HG02885 (cell line): ENCODE measurements around the gene ANKS3.

Experiments used
- ATAC-seq: cut with Tn5 transposase; IDR thresholded peaks from one replicate; pipeline ENCODE4 v1.9.1; 2021; ENCODE audit warnings: mild to moderate bottlenecking; ENCODE audit not compliant: unreplicated experiment, poor library complexity

Gene ANKS3

GRCh38 chr16:4687946-4688673, 46.0 kb downstream of the ANKS3 start:
- no peak for ATAC-seq

DNA sequence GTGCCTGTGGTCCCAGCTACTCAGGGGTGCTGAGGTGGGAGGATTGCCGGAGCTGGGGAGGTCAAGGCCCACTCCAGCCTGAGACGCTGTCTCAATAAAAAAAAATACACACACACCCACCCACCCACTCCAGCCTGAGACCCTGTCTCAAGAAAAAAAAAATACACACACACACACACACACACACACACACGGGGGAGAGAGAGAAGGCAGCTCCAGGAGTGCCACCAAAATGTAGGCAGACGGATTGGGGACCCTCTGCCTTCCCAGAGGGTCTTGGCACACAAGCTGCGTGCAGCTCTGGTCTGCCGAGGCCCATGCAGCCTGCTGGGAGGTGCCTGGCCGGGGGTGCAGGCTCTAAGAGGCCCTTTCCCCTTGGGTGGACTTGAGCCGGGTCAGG, 46.7 kb downstream of the ANKS3 start:
- ATAC-seq = no peak

DNA sequence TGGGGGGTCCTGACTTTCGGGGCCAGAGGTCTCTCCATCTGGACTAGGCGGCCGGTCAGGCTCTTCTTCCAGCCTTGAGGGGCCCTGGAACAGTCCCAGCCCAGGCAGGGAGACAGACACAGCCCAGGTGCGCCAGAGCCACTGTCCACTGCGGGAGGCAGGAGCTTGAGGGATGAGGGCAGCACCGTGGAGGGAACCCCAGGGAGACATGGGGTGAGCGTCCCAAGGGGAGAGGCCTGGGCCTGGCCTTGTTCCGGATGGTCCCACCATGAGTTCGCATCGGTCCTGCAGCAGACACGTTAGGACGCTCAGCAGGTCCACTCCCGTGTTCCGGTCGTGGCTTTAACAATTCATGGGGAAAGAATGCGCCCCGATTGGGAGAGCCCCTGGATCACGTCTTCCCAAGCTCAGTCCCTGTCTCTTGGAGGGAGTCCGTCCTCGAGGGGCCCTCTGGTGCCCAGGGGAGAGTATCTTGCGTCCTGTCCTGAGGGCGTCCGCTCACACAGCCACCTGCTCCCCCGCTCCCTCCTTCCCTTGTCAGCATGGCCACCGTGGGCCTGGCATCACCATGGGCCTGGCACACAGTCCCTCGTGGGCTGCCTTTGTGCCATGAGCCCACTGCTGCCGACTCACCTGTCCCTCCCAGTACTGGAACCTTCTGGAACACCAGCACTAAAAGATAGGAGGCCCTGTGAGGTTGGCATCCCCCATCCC, 47.4 kb downstream of the ANKS3 start:
- ATAC-seq = no peak

DNA sequence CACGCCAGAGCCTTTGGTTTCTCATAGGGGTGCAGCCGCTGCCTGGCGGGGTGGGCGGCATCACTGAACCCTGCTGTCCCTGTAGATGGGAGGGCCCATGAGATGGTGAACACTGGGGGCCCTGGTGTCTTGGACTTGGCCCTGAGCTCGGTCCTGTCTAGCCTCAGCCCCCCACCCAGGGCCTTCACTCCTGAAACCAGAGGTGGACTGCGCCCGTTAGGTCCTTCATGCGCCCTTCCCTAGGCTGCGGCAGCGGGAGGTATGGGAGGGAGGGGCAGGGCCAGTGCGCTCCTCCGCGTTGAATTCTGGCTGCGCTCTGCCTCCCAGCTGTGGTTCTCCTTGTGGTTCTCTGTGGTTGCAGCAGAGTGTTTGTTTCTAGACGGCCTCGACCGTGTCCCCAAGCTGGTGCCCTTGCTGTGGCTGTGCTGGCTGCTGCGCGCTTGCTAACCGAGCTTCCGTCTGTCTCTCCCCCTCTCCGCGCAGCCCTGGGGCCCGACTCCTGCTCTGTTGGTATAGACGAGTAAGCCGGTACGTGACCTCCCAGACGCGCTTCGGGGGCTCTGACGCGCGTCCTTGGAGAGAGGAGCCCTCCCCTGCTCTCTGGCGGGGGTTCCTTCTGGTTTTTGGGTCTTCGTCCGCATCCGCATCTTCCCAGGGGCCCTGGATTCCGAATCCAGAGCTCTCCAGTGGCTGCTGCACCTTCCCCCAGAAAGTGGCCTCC, 48.1 kb downstream of the ANKS3 start:
- ATAC-seq = no peak

- no peak for ATAC-seq
These were observed 48.8 kb downstream of the ANKS3 start for GRCh38 chr16:4685292-4685691.

DNA sequence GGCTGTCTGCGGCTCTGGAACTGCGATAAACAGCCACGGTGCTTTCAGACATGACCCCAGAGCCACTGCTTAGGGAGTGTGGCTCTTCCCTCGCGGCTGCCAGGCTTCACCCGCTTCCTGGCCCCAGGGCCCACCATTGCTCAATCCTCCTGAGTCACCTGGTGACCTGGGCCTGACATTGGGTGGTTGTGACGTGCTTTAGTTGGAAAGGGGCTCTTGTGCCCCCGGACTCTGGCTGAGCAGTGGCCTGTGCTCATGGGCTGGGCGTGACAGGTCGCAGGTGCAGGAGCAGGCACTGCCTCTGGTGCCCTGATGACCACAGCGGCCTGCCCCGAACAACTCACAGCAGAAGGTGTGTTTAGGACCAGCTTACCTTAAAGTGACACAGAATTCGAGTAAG, 49.3 kb downstream of the ANKS3 start:
- no peak for ATAC-seq

- no peak for ATAC-seq
These were observed 49.9 kb downstream of the ANKS3 start for GRCh38 chr16:4684058-4684715.

GRCh38 chr16:4683255-4684057, 50.6 kb downstream of the ANKS3 start:
- ATAC-seq = no peak

DNA sequence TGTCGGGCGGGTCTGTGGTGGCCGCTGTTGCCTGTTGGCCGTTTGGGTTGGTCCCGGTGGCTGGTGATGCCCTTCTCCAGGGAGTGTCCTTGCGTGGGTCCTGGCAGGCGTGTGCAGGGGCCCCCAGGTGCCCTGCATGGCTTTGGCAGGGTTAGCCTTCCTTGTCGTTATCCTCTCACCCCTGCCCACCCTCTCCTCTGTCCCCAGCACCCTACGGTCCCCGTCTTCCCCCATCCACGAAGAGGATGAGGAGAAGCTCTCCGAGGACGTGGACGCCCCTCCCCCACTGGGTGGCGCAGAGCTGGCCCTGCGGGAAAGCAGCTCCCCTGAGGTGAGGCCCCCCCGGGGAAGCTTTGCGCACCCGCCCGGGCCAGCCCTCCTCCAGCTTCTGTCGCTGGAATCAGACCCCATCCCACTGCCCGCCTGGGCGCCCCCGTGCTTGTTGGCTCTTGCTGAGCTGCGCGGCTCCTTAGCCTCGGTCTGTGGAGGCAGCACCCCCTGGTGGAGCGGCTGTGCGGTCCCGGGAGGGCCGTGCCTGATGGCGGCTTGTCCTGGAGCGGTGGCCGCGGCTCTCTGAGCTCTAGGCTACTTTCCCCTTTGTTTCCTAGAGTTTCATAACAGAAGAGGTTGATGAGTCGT, 51.3 kb downstream of the ANKS3 start:
- ATAC-seq = no peak

DNA sequence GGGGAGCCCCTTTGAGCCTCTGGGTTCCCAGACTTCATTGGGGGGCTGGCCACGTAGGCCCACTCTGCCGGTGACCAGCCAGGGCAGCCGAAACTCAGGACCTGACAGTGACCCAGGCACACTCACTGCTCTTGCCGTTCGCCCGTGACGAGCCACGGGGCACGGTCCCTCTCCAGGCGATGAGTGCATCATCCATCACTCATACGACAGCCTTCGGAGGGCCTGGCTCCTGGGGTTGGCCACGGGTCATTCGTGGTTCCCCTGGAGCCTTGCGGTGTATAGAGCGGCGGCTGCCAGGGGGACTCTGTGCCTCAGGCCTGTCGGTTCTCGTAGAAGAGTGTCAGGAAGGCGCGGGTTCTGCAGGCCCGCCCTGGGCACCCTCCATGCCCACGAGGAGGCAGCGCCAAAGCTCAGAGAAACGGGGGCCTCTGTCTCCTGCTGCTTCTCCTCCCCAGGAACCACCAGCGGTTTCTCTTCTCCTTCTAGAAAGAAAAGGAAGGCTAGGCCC, 51.9 kb downstream of the ANKS3 start:
- ATAC-seq = no peak

GRCh38 chr16:4681471-4682083, 52.5 kb downstream of the ANKS3 start:
- no peak for ATAC-seq

DNA sequence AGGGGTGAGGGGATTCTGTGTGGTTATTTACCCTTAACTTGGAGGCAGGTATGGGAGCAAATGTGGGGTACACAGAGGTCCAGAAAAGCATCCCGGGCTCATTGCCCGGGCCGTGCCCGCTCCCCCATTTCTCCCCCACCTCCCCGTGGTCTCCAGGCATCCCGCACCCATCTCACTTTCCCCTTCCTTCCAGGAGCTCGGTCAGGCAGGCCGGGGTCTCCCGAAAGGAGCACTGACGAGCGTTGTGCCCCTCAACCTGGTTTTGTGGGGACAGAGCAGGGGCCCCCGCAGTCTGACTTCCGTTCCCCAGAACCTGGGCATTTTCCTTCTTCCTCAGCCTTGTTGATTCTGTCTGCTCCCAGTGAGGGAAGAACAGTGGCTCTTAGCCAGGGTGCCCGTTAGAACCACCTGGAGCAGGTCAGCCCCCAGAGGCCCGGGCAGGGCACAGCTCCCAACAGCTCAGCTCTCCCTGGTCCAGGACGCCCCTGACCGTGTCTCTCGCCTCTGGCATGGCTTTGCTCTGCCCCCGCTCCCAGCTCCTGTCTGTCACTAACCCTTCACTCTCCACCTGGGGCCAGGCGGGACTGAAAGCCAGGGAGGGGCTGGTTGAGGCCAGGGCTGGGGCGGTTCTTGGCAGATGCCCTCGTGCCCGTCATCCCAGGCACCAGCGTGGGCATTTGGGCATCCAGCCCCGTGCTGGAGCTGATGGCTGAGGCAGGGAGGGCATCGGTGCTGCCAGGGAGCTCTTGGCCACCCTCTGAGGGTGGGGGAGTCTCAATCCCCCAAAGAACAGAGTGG, 53.2 kb downstream of the ANKS3 start:
- ATAC-seq = no peak

- no peak for ATAC-seq
These were observed 54.0 kb downstream of the ANKS3 start for GRCh38 chr16:4679850-4680636.

DNA sequence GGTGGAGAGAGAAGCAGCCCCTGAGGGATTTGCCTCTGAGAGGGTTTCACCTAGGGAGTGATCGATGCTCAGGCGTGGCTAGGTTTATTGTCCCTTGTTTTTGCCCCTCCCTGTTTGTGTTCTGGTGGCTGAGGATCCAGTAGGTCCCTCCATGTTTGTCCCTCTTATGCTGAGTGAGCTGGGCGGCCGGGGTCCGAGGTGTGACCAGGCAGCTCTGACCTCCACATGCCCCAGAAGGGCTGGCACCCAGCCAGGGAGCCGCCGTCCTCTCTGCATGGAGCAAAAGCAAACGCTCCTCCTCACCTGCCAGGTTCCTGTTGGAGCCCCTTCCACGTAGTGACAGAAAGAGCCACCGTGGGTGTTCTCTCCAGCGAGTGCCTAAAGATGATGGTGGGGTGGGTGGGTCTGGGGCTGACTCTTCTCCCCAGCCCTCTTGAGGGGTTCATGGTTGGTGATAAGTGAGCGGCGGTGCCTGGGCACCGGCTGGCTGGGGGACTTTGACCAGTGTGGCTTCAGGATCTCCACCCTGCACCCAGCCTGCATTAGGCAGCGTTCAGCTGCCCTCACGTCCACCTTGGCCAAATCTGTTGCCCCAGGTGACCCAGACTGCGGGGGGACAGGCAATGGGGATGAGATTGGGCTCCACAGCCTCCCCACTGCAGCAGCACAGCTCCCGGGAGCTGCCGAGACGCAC, 54.8 kb downstream of the ANKS3 start:
- ATAC-seq = no peak

DNA sequence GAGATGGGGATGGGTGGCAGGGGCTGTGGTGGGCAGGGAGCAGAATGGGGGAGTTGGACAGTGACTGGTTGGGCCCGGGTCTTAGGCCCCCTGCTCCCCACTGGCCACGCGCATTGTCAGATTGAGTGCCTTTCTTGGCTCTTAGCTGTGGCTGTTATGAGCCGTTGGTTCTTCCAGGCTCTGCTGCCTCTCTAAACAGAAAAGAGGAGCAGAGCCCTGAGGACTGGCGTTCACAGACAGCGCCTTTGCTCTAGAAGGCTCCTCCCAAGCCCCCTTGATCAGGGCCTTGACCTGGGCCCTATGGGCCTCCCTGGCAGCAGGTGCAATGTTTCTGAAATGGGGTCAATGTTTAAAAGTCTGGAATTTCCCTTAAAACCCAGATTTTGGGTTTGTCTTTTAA, 55.5 kb downstream of the ANKS3 start:
- no peak for ATAC-seq

DNA sequence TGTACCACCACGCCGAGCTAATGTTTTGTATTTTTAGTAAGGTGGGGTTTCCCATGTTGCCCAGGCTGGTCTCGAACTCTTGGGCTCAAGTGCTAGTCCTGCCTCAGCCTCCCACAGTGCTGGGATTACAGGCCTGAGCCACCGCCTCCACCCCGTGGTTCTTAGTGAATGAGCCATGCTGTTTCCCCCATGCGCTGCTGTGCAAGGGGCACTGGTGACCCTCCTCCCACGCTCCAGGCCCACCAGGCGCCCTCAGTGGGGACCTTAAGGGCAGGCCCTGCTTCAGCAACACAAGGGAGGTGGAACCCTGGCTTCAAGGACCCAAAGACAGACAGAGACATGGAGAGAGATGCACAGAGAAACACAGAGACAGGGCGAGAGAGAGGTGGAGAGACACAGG, 56.1 kb downstream of the ANKS3 start:
- no peak for ATAC-seq

DNA sequence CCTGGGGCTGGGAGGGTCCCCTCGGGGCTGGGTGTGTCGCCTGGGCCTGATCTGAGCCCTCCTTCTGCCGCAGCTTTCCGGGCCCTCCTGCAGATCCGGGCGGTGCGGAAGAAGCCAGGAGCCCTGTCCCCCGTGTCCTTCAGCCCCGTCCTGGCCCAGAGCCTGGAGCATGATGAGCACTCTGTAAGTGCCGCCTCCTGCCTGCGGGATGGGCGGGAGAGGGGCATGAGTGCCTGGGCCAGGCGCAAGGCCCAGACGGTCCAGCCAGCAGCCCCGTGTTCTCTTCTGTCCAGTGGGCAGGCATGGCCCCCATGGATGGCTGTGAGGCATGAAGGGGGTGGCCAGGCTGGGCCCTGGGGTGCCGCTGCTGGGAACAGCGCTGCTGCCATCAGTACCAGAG, 56.7 kb downstream of the ANKS3 start:
- no peak for ATAC-seq
